ENCODE measurements around the gene TMEM150B. TPM values are rescaled to one million over a fixed set of nuclear protein-coding genes. Genes with fewer than 3 reads are reported as not detected.

The TMEM150B gene
- total RNA-seq, 1 donor from 2014 or later = not detected

GRCh38 chr19:55285229-55285890 is 39.8 kb downstream of the TMEM150B start:
- no peak for DNase-seq (ENCODE audit: low read depth, low spot score)
- H3K9me3 Mint-ChIP-seq = no peaks in the 10 kb centered on the region
- no peak for TF ChIP-seq CTCF (conservative IDR thresholded peaks at IDR 0.05)
- H3K27me3 Mint-ChIP-seq (ENCODE audit: low read depth) = no peaks in the 10 kb centered on the region
- peaks cover 5% of the 10 kb centered on the region for H3K36me3 Mint-ChIP-seq (ENCODE audit: low read depth)
- peak overlapping the region; percentile 88 for H3K4me3 Mint-ChIP-seq
- H3K4me1 Mint-ChIP-seq = peaks cover 36% of the 10 kb centered on the region
- H3K27ac Mint-ChIP-seq (ENCODE audit: unreplicated experiment) = peak overlapping the region; percentile 71

- Mint-ChIP-seq H3K4me1 (peaks cover 44% of the 10 kb centered on the region), H3K27me3 (ENCODE audit: low read depth) (no peaks in the 10 kb centered on the region), H3K9me3 (no peaks in the 10 kb centered on the region), H3K4me3 (peak overlapping the region; percentile 88), H3K27ac (ENCODE audit: unreplicated experiment) (peak overlapping the region; percentile 71), H3K36me3 (ENCODE audit: low read depth) (peaks cover under 1% of the 10 kb centered on the region)
- DNase-seq (ENCODE audit: low read depth, low spot score) = no peak
- no peak for TF ChIP-seq CTCF (conservative IDR thresholded peaks at IDR 0.05)
Observed at GRCh38 chr19:55284405-55285058, 40.6 kb downstream of the TMEM150B start.

- H3K4me3 Mint-ChIP-seq = peak within 1 kb of the TSS; percentile 88
- no peaks in the 10 kb centered on the region for H3K36me3 Mint-ChIP-seq (ENCODE audit: low read depth)
- DNase-seq (ENCODE audit: low read depth, low spot score) = peak; percentile 65
- TF ChIP-seq CTCF (conservative IDR thresholded peaks at IDR 0.05) = no peak
- no peaks in the 10 kb centered on the region for H3K27me3 Mint-ChIP-seq (ENCODE audit: low read depth)
- peak within 1 kb of the TSS; percentile 87 for H3K27ac Mint-ChIP-seq (ENCODE audit: unreplicated experiment)
- no peaks in the 10 kb centered on the region for H3K9me3 Mint-ChIP-seq
- H3K4me1 Mint-ChIP-seq = peaks cover 50% of the 10 kb centered on the region
Observed at GRCh38 chr19:55283548-55284377, 41.4 kb downstream of the TMEM150B start, which contains the start of gene BRSK1. BRSK1 (plus strand) TSS chr19:55283997; CDS start chr19:55284443, 446 bp downstream.

- H3K9me3 Mint-ChIP-seq = no peaks in the 10 kb centered on the region
- H3K4me3 Mint-ChIP-seq = peak within 1 kb of the TSS; percentile 99
Observed at GRCh38 chr19:55279770-55280643, 45.1 kb downstream of the TMEM150B start, which contains the start of gene HSPBP1. HSPBP1 (minus strand) TSS chr19:55280110; CDS start chr19:55279608, 502 bp downstream.

More at GRCh38 chr19:55279770-55280643, 45.1 kb downstream of the TMEM150B start, which contains the start of gene HSPBP1:
- no peak for TF ChIP-seq CTCF (conservative IDR thresholded peaks at IDR 0.05)
- H3K27ac Mint-ChIP-seq (ENCODE audit: unreplicated experiment) = peak within 1 kb of the TSS; percentile 99
- peaks cover 3% of the 10 kb centered on the region for H3K36me3 Mint-ChIP-seq (ENCODE audit: low read depth)
- DNase-seq (ENCODE audit: low read depth, low spot score) = peak; percentile 92
- H3K27me3 Mint-ChIP-seq (ENCODE audit: low read depth) = no peaks in the 10 kb centered on the region
- peaks cover 37% of the 10 kb centered on the region for H3K4me1 Mint-ChIP-seq
